GM12864 (cell line): ENCODE measurements around the gene C2CD4C.

Experiments
- DNase-seq: peaks from one replicate; pipeline ENCODE4 v3.0.0-alpha.2; 2011; ENCODE audit warnings: low read depth
- H3K4me3 ChIP-seq: 2 replicates; pipeline ENCODE4 v1.5.1; 2011; ENCODE audit warnings: mild to moderate bottlenecking, low read depth, low read length, control low read depth
- CTCF ChIP-seq: IDR thresholded peaks from 2 replicates; pipeline ENCODE4 v1.5.1; 2011; ENCODE audit warnings: low read depth, mild to moderate bottlenecking, moderate library complexity, low read length, control low read depth, inconsistent platforms; ENCODE audit errors: missing control alignments

Gene C2CD4C

GRCh38 chr19:375395-376110 lies 33.4 kb downstream of the C2CD4C start:
- DNase-seq: no peak
- TF ChIP-seq CTCF: no peak
- no peak overlapping the region for H3K4me3 ChIP-seq

DNA sequence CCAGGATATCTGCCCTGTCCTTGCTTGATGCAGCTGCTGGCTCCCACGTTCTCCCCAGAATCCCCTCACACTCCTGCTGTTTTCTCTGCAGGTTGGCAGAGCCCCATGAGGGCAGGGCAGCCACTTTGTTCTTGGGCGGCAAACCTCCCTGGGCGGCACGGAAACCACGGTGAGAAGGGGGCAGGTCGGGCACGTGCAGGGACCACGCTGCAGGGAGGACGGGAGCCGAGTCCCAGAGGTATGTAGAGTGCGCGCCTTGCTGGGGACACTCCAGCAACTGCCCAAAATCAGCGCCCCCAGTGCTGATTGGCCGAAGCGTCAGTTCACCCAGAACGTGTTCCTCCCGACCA lies 34.1 kb downstream of the C2CD4C start:
- H3K4me3 ChIP-seq: no peak overlapping the region
- no peak for TF ChIP-seq CTCF
- no peak for DNase-seq

DNA sequence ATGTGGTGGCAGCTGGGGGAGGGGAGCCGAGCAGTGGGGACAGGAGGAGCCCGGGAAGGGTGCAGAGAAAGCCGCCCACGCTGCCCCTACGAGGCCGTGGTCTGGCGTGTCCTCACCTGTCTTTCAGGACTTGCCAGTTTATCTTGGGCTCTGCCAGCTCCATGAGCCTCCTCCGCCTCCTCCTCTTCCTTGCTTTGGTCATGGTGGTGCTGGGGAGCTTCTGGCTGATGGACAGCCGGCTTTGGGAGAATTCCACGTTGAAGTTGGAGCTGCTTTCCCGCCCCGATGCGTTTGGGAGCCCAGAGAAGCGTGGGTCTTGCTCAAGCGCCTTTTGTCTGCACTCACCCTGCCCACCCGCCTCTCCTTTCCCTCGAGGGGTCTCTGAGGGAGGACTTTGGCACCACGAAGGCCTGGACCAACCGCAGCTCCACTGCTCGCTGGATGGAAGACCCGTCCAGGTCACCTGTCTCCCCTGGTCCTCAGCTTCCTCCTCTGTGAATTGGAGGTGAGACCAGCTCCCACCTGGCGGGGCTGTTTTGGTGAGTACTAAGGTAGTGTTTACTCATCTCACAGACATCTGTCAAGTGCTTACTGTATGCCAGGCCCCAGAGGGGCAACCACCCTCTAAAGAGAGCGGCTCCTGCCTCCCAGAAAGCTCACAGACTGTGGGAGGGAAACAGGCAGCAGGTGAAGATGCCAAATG lies 34.6 kb downstream of the C2CD4C start:
- DNase-seq: no peak
- TF ChIP-seq CTCF: no peak
- H3K4me3 ChIP-seq: no peak overlapping the region

DNA sequence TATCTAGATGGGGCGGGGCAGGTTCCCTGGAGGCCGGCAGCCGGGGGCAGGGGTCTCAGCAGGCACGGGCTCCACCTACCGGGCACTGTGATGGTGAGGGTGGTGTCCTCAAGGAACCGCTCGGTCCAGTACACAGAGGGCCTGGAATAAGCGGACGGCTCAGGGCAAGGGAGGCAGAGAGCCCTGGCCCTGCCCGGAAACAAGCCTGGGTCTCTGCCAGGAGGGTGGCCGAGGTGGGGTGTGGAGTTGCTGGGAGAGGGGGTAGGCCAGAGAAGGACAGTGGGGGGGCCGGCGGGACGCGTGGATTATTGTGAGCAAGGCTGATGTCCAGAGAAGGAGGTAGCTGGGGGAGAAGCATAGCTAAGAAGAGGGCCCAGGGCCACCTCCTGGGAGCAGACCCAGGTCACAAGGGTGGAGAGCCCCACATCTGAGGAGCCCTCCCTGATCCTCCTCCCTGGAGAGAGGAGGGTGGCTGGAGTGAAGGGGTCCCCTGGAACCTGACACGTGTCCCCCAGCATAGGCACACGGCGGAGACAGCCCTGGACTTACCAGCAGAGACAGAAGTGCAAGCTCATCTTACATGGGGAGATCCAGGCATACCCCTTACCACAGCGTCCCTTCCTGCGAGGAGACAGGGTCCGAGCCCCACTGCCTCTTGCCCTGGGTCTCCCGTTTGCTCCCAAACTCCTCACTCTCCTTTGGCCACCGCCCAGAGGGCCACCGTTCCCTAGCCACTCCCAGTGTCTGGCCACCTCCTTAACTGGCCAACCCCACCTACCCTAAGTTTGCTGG lies 35.4 kb downstream of the C2CD4C start:
- no peak overlapping the region for H3K4me3 ChIP-seq
- no peak for DNase-seq
- TF ChIP-seq CTCF: no peak

- H3K4me3 ChIP-seq: no peak overlapping the region
- DNase-seq: no peak
- no peak for TF ChIP-seq CTCF
Observed at GRCh38 chr19:372306-372890, 36.5 kb downstream of the C2CD4C start.

DNA sequence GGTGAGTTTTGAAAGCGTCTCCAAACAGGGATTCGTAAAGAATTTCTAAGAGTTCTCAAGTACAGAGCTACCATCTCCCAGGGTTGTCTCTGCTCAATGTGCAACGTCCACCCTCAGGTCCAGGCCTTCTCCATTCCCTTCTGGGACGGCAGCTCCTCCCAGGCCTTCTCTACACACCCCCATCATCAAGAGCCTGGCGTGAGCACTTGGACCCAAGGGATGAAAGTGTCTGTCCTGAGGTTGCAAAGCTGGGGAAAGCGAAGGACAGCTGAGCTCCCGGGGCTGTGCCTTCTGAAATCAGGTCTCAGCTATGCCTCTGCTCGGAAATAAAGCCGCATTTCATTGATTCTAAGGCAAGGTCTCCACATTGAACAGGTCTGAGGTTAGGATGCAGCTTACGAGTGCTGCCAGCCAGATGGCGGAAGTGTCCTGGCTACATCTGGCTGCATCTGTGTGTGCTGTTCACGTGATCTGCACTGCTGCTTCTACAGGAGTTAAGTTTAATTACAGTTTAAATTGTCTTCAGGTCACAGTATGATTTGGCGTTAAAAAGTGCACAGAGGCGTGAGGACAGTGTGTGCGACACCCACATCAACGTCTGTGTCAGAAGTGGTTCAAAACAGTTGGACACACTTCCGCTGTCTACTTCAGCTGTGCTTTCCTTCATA lies 37.3 kb downstream of the C2CD4C start:
- no peak overlapping the region for H3K4me3 ChIP-seq
- DNase-seq: no peak
- TF ChIP-seq CTCF: no peak
